SK-N-DZ (cell line): Measurements from ENCODE around the gene MTHFR.
A peak's percentile ranks its signal among the peaks of the same experiment; 100 is the strongest.
"Not testable (repeated sequence)": the region's sequence is repeated elsewhere in the genome, so short reads cannot be mapped to it uniquely, and the experiment has no call there.

Experiments used
- DNase-seq: peaks from one replicate; pipeline ENCODE4 v3.0.0-alpha.2; 2015; ENCODE audit warnings: low spot score

The MTHFR gene

GRCh38 chr1:11833900-11834299 is 28.1 kb upstream of the MTHFR start:
- no peak for DNase-seq

- DNase-seq, result no peak
Observed at GRCh38 chr1:11833497-11833896, 27.7 kb upstream of the MTHFR start.

- no peak for DNase-seq
Observed at GRCh38 chr1:11831945-11832725, 26.4 kb upstream of the MTHFR start.

GRCh38 chr1:11828511-11828910 is 22.7 kb upstream of the MTHFR start:
- no peak for DNase-seq

- no peak for DNase-seq
Observed at GRCh38 chr1:11826946-11827345, 21.2 kb upstream of the MTHFR start.

- DNase-seq, result no peak
Observed at GRCh38 chr1:11825131-11825530, 19.4 kb upstream of the MTHFR start.

DNA sequence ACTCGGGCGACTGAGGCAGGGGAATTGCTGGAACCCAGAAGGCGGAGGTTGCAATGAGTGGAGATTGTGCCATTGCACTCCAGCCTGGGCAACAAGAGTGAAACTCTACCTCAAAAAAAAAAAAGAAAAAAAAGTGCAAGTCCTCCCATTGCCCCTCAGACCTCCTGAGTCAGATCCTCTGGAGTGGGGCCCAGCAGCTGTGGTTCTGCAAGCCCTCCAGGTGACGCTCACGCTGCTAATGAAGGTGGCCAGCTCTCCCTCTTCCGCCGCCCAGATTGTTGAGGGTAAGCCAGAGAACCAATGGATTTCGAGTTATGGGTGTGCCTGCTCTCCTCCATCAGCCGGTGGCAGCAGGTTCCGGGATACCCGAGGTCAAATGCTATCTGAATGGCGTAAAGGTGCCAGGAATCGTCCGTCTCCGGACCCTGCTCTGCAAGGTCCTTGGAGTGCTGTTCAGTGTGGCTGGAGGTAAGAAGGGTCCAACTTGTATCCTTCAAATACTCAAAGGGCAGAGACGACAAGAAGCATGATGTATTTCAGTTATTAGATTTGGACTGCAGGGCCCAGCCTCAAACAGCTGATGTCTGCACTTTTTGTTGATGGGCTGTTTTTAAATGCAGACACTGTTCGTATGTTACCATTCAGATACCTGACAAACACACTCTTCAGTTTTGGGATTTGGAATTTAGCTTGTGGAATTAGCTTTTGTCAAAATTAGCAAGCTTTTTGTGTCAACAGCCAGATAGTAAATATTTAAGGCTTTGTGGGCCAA is 17.8 kb upstream of the MTHFR start:
- no peak for DNase-seq

DNA sequence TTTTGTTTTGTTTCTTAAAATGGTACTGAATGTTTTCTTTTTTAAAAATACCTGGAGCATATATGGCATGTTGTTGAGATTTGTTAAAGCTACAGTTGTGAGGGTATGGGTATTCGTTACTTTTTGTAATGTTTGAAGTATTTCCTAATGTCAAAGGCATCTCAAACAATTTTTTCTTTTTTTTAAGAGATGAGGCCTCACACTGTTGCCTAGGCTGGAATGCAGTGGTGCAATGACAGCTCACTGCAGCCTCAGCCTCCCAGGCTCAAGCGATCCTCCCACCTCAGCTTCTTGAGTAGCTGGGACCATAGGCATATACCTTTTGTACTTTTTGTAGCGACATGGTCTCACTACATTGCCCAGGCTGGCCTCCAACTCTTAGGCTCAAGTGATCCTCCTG is 16.3 kb upstream of the MTHFR start:
- DNase-seq, result no peak

- DNase-seq, result no peak
Observed at GRCh38 chr1:11817192-11817591, 11.4 kb upstream of the MTHFR start.

- no peak for DNase-seq
Observed at GRCh38 chr1:11813021-11813420, 7.3 kb upstream of the MTHFR start.

DNA sequence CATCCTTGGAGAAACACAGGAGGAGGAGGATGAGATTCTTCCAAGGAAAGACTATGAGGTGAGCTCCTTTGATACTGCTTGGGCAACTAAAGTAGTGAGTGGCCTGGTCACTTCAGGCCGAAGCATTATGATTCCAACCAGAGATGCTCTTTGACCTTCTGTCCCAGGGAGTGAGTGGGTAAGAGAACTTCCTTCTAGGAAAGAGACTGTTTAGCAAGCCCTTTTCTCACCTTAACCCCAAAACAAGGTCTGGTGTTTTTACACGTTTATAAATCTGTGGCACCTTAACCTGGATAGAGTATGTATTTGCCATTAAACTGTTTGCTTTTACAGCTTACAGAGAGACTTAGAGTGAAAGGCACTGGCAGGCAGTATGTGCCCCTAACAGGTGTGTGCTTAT is 1.4 kb upstream of the MTHFR start:
- no peak for DNase-seq

- no peak for DNase-seq
Observed at GRCh38 chr1:11806307-11806936, 658 bp upstream of the MTHFR start.

- no peak for DNase-seq
Observed at GRCh38 chr1:11804666-11805421, 920 bp downstream of the MTHFR start.

DNA sequence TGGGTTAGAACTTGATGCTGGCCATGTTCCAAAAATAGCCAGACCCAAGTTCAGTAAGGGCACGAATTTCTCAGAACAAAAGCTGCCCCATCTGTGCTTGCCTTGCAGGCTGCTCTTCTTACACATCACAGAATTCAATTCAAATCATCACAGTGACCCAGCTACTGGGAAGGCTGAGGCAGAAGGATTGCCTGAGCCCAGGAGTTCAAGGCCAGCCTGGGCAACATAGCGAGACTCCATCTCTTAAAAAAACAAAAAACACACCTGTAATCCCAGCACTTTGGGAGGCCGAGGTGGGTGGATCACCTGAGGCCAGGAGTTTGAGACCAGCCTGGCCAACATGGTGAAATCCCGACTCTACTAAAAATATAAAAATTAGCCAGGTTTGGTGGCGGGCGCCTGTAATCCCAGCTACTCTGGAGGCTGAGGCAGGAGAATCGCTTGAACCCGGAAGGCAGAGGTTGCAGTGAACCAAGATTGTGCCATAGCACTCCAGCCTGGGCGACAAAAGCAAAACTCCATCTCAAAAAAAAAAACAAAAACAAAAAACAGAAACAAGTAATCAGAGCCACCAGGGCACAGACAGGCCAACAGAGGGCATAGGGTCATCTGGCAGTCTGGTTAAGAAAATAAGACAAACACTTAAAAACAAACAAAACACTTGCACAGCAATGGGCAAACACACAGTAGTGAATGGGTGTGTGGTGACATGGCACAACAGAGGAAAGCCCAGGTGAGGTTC is 1.7 kb downstream of the MTHFR start:
- DNase-seq, result not testable (repeated sequence)

GRCh38 chr1:11802973-11803885 is 2.5 kb downstream of the MTHFR start:
- DNase-seq, result peak; percentile 89

GRCh38 chr1:11802616-11802972 is 3.2 kb downstream of the MTHFR start:
- no peak for DNase-seq

DNA sequence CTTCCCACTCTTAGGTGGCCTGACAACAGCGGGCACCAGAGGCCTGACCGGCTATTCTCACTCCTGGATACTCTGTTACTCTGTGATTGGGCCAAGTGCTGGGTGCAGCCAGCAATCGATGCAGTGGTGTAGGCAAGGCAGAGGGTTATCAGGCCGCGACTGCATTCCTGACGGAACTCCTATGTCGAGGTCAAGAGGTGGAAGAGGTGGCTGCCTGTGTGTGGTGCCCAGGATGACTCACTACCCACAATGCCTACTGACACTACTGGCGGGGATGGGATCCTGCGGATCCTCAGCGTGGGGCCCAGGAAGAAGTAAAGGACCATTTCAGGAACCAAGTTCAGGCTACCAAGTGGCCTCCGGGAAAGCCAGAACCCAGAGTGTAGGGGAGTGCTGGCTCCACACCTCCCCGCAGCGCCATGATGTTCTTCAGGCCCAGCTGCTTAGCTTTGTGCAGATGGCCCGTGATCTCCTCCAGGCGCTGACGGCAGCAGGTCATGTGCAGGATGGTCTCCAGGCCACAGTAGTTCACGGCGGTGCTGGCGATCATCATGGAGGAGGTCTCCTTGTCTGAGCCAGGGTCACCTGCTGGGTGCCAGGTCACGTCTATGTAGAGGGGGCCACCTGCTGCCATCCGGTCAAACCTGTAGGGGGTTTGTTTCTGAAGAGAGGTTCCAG is 4.9 kb downstream of the MTHFR start:
- DNase-seq, result no peak

DNA sequence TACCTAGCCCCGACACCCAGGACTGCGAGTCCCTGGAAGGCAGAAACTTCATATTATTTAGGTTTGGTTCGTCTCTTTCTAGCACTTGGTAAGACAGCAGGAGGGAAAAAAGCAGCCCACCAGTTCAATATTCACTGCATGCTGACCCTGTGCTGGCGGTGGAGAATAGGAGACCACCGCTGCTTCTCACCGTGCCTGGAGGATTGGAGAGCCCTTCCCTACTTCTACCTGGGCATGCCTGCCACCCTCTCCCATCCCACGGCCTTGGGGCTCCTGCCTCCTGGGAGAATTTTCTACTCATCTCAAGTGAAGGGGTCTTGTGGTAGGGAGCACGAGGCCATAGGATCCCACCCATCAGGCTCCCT is 5.4 kb downstream of the MTHFR start:
- no peak for DNase-seq

GRCh38 chr1:11799896-11800295 is 5.9 kb downstream of the MTHFR start:
- DNase-seq, result no peak

- DNase-seq, result no peak
Observed at GRCh38 chr1:11799099-11799498, 6.7 kb downstream of the MTHFR start.
